Kidney epithelial cell (primary cell): Measurements from ENCODE around the gene ZNF69. TPM values are rescaled to one million over a fixed set of nuclear protein-coding genes. Genes with fewer than 3 reads are reported as not detected.
"Not testable (repeated sequence)": the region's sequence is repeated elsewhere in the genome, so short reads cannot be mapped to it uniquely, and the experiment has no call there.

Experiments used
- DNase-seq: peaks from one replicate; pipeline ENCODE4 v3.0.0-alpha.2; 2010; ENCODE audit warnings: low read depth
- H3K27me3 ChIP-seq: 2 replicates; pipeline ENCODE4 v1.6.0; 2011; ENCODE audit warnings: low read length; ENCODE audit not compliant: control insufficient read depth, insufficient read depth
- H3K36me3 ChIP-seq: 2 replicates; pipeline ENCODE4 v1.5.1; 2011; ENCODE audit warnings: low read length; ENCODE audit not compliant: control insufficient read depth, insufficient read depth
- H3K4me3 ChIP-seq: 2 replicates; pipeline ENCODE4 v1.5.1; 2011; ENCODE audit warnings: low read depth, mild to moderate bottlenecking, control low read depth, low read length
- total RNA-seq: library from RNA; depleted of rRNA; stranded (reverse); fragments of >200 nt; gene quantifications from 2 replicates; pipeline ENCODE4 v1.2.3, GENCODE V29; 2015
- TF ChIP-seq, protein P1 (sequence below): IDR thresholded peaks from 2 replicates; pipeline ENCODE4 v1.5.1; 2011; ENCODE audit warnings: mild to moderate bottlenecking, moderate library complexity, low read length, control low read depth, inconsistent platforms; ENCODE audit not compliant: insufficient read depth, poor library complexity, severe bottlenecking

Gene ZNF69
- total RNA-seq: 15.8 and 19.2 TPM in 2 replicates

GRCh38 chr19:11887611-11888531, at the start of gene ZNF69:
TSS of gene ZNF69 (plus strand) at chr19:11887782. CDS start at chr19:11887924, 142 bp downstream.
- peak; percentile 53 for DNase-seq
- H3K27me3 ChIP-seq: no peaks in the 10 kb centered on the region
- no peaks in the 10 kb centered on the region for H3K36me3 ChIP-seq
- H3K4me3 ChIP-seq: peak within 1 kb of the TSS; percentile 71
- TF ChIP-seq, protein P1, sequence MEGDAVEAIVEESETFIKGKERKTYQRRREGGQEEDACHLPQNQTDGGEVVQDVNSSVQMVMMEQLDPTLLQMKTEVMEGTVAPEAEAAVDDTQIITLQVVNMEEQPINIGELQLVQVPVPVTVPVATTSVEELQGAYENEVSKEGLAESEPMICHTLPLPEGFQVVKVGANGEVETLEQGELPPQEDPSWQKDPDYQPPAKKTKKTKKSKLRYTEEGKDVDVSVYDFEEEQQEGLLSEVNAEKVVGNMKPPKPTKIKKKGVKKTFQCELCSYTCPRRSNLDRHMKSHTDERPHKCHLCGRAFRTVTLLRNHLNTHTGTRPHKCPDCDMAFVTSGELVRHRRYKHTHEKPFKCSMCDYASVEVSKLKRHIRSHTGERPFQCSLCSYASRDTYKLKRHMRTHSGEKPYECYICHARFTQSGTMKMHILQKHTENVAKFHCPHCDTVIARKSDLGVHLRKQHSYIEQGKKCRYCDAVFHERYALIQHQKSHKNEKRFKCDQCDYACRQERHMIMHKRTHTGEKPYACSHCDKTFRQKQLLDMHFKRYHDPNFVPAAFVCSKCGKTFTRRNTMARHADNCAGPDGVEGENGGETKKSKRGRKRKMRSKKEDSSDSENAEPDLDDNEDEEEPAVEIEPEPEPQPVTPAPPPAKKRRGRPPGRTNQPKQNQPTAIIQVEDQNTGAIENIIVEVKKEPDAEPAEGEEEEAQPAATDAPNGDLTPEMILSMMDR: peak; percentile 15

DNA sequence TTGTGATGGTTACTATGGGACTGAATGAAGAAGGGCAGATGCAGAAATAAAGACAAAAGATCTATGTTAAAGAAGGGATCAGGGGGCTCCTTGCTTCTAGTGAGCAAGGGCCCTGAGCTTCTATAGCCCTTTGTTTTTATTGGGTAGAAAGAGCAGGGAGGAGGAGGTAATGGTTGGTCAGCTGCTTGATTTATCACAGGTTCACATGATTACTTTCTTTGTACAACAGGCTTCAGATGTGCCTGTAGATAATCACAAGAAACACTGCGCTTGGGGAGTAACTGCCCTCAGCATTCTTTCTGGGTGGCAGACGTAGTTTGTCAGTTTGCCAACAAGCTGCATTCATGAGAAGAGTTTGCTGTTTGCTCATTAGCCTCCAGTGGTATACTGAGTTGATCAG, 43.9 kb upstream of the ZNF69 start:
- no peak for DNase-seq
- no peak overlapping the region for H3K4me3 ChIP-seq
- TF ChIP-seq, protein P1: no peak
- no peaks in the 10 kb centered on the region for H3K27me3 ChIP-seq
- H3K36me3 ChIP-seq: no peaks in the 10 kb centered on the region

DNA sequence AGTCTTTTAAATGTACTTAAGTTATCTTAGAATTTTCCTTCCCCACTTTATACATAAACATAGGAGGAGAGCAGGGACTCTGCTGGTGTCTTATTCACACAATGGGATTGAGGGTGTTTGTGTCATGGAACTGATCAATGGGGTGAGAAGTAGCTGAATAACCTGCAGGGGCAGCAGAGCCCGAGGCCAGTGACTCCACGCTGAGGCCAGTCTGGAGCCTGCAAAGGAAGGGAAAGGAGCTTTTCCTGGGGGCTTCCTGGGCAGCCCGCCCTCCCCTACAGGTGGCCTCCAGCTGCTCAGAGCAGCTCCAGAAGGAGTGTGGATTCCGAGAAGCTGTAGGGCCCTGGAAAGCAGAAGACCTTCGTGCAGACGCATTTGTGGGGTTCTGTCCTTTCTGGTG, 40.0 kb upstream of the ZNF69 start:
- H3K27me3 ChIP-seq, H3K36me3 ChIP-seq: not testable (repeated sequence)

DNA sequence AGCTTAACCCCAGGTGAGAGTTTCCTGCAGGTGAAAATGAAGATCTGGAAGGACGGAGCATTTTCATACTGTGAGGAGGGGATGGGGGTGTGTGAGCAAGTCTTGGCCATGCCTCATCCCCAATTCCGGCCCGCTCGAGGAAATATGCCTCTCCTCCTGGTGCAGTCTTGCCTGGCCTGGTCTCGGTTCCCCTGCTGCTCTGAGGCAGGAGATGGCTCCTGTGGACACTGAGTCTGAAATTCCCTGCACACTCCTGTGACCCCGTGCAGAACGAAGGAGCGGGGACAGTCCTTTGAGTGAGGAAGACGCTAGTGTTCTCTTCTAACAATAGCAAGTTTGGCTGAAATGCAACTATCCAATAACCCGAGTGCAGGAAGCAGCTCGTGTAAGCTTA, 39.4 kb upstream of the ZNF69 start:
- no peak for DNase-seq
- TF ChIP-seq, protein P1: no peak
- Histone ChIP-seq H3K27me3 (no peaks in the 10 kb centered on the region), H3K36me3 (no peaks in the 10 kb centered on the region), H3K4me3 (peak overlapping the region; percentile 47)

More for the DNA sequence above, 40.0 kb upstream of the ZNF69 start:
- H3K4me3 ChIP-seq, DNase-seq: not testable (repeated sequence)

DNA sequence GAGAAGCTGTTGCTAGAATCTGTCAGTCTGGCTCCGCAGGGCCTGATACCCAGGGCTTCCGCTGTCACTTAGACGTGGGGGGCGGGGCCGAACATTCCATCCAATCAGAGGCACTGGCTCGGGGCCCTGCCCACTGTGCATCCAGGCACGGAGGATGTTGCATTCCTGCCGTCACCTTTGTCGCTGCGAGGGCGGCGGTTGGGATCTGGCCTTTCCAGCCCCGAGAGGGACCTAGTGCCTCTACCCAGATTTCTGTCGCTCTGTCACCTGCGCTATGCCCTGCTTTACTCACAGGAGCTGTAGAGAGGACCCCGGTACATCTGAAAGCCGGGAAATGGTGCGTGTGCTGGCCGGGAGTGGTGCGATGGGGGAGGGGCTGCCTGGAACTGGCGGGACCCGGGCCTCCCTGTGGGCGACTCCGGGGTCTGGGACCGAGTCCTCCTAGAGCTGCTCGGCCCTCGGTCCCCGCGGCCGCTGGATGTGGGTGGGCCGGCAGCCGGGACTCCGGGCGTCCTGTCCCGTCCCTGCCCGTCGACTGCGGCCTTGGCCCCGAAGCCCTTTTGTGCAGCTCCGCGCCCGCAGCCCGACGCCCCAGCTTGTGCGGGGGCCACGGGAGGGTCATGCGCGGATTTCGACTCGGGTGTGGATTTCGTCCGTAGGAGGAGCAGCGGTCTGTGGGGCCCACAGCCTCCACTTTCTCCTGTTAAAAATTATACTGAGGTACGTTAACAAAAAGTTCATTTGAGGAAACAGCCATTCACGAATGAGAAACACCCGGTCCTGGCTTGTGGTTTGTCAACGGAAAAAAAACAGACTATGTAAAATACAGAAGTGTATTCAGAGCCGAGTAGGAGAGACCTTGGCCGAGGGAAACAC, 38.8 kb upstream of the ZNF69 start, which contains the start of gene ZNF439:
TSS of gene ZNF439 (plus strand) at position 133 of the 876 bp plus-strand sequence. CDS start at position 275, 142 bp downstream.
- Histone ChIP-seq H3K27me3 (no peaks in the 10 kb centered on the region), H3K4me3 (peak within 1 kb of the TSS; percentile 47), H3K36me3 (no peaks in the 10 kb centered on the region)
- TF ChIP-seq, protein P1: no peak
- DNase-seq: peak; percentile 28

GRCh38 chr19:11850289-11850688, 37.3 kb upstream of the ZNF69 start:
- not testable (repeated sequence) for H3K27me3 ChIP-seq, DNase-seq, H3K36me3 ChIP-seq, H3K4me3 ChIP-seq
